Measurements from ENCODE around the gene SH3YL1. TPM values are rescaled to one million over a fixed set of nuclear protein-coding genes. Genes with fewer than 3 reads are reported as not detected.

SH3YL1 gene
- total RNA-seq, 1 experiment from 2014 or later: 26.5 TPM

DNA sequence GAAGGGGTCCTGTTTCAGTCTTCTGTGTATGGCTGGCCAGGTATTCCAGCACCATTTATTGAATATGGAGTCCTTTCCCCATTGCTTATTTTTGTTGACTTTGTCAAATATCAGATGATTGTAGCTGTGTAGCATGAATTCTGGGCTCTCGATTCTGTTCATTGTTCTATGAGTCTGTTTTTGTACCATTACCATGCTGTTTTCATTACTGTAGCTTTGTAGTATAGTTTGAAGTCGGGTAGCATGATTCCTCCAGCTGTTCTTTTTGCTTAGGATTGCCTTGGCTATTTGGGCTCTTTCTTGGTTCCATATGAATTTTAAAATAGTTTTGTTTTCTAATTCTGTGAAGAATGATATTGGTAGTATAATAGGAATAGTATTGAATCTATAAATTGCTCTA lies 6.0 kb downstream of the SH3YL1 start:
- no peak overlapping the region for H3K27ac Mint-ChIP-seq
- no peak for DNase-seq
- no CpG with 5 or more reads among the region's 2 CpGs for WGBS (ENCODE audit: extremely low coverage, insufficient read length, low lambda C conversion rate)
- H3K56ac ChIP-seq (ENCODE audit: insufficient read length, low read depth, low read length): no peak overlapping the region
- no peak overlapping the region for H3K9ac ChIP-seq (ENCODE audit: extremely low read depth, insufficient read length, low read length)
- no peak overlapping the region for H2BK5ac ChIP-seq (ENCODE audit: insufficient read length, low read length)
- H3T11ph ChIP-seq (ENCODE audit: low read length): no peak overlapping the region
- H3K4me1 Mint-ChIP-seq: peaks cover 3 to 17% of the 10 kb centered on the region in 2 experiments; a peak in 3 of 4 replicates
- no peak overlapping the region for H2AFZ ChIP-seq (ENCODE audit: low read length)
- H2BK12ac ChIP-seq (ENCODE audit: insufficient read length, low read depth, low read length): no peak overlapping the region
- H4K5ac ChIP-seq (ENCODE audit: insufficient read length, low read depth, low read length): no peak overlapping the region
- H3K4me2 ChIP-seq (ENCODE audit: insufficient read depth, insufficient read length, low read length): no peak overlapping the region
- no peaks in the 10 kb centered on the region for H4K20me1 ChIP-seq (ENCODE audit: control insufficient read depth, insufficient read depth, insufficient read length)
- no peak overlapping the region for H2BK20ac ChIP-seq (ENCODE audit: low read depth, low read length, poor library complexity, severe bottlenecking)
- no peaks in the 10 kb centered on the region for H3K27me3 ChIP-seq (ENCODE audit: insufficient read depth, low read length)
- H3K14ac ChIP-seq (ENCODE audit: insufficient read depth, low read length): no peak overlapping the region
- no peaks in the 10 kb centered on the region for H3K4me1 ChIP-seq (ENCODE audit: insufficient read depth, low read length)
- H3K4me3 Mint-ChIP-seq: no peak overlapping the region
- no peak overlapping the region for H3K23ac ChIP-seq (ENCODE audit: insufficient read length, low read depth, low read length)
- no peak overlapping the region for H2AK5ac ChIP-seq (ENCODE audit: insufficient read length, low read length)
- H3K27me3 Mint-ChIP-seq (ENCODE audit: low read depth): peaks cover 6% of the 10 kb centered on the region
- H4K8ac ChIP-seq (replicated peaks; ENCODE audit: insufficient read length, low read depth, low read length): no peak overlapping the region
- H3K18ac ChIP-seq (ENCODE audit: insufficient read length, low read depth, low read length): no peak overlapping the region
- no peak overlapping the region for H3K4ac ChIP-seq (ENCODE audit: low read depth, low read length)
- H3K9me3 ChIP-seq (ENCODE audit: control insufficient read depth, low read depth, low read length): no peaks in the 10 kb centered on the region
- H3K79me2 ChIP-seq (ENCODE audit: insufficient read depth, low read length): no peaks in the 10 kb centered on the region
- TF ChIP-seq, protein P1, sequence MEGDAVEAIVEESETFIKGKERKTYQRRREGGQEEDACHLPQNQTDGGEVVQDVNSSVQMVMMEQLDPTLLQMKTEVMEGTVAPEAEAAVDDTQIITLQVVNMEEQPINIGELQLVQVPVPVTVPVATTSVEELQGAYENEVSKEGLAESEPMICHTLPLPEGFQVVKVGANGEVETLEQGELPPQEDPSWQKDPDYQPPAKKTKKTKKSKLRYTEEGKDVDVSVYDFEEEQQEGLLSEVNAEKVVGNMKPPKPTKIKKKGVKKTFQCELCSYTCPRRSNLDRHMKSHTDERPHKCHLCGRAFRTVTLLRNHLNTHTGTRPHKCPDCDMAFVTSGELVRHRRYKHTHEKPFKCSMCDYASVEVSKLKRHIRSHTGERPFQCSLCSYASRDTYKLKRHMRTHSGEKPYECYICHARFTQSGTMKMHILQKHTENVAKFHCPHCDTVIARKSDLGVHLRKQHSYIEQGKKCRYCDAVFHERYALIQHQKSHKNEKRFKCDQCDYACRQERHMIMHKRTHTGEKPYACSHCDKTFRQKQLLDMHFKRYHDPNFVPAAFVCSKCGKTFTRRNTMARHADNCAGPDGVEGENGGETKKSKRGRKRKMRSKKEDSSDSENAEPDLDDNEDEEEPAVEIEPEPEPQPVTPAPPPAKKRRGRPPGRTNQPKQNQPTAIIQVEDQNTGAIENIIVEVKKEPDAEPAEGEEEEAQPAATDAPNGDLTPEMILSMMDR (conservative IDR thresholded peaks at IDR 0.05): no peak
- H2BK15ac ChIP-seq (ENCODE audit: low read depth, low read length): no peak overlapping the region
- no peak overlapping the region for H3K27ac ChIP-seq (ENCODE audit: insufficient read length, low read depth, low read length)
- no peaks in the 10 kb centered on the region for H3K23me2 ChIP-seq (ENCODE audit: insufficient read length, low read depth, low read length, poor library complexity, severe bottlenecking)
- peaks cover 28 to 36% of the 10 kb centered on the region in 2 experiments for H3K9me3 Mint-ChIP-seq
- no peak overlapping the region for H2BK120ac ChIP-seq (ENCODE audit: low read depth, low read length, poor library complexity, severe bottlenecking)
- no peaks in the 10 kb centered on the region for H3K79me1 ChIP-seq (ENCODE audit: insufficient read depth, low read depth, low read length, poor library complexity, severe bottlenecking)
- no peak overlapping the region for H4K91ac ChIP-seq (ENCODE audit: insufficient read length, low read depth, low read length)
- H3K36me3 Mint-ChIP-seq (ENCODE audit: insufficient read depth in 1 of 3, low read depth in 3 of 3): peaks cover 29 to 53% (median 40%) of the 10 kb centered on the region in 3 experiments

Data from H9 (cell line).